ENCODE measurements around the gene GULP1. TPM values are rescaled to one million over a fixed set of nuclear protein-coding genes. Genes with fewer than 3 reads are reported as not detected.

The GULP1 gene
- total and polyA plus RNA-seq, 2 experiments from 2014 or later = 94.6 to 181 TPM

GRCh38 chr2:188279093-188279445 lies 12.6 kb upstream of the GULP1 start:
- H3K79me2 ChIP-seq (replicated peaks; ENCODE audit: insufficient read depth) = no peaks in the 10 kb centered on the region
- H3K27me3 ChIP-seq (ENCODE audit: insufficient read depth) = no peaks in the 10 kb centered on the region
- peak overlapping the region; percentile 30 for H3K4me3 ChIP-seq
- peak overlapping the region; percentile 89 for H3K27ac Mint-ChIP-seq
- peaks cover 25% of the 10 kb centered on the region; the same call in 2 of the 3 replicates for H3K36me3 Mint-ChIP-seq (ENCODE audit: low read depth)
- H3K4me2 ChIP-seq = peak overlapping the region; percentile 73
- ATAC-seq (peak; percentile 38), DNase-seq (ENCODE audit: low spot score) (peak; percentile 56)
- peaks cover 7% of the 10 kb centered on the region; the same call in 1 of the 2 replicates for H3F3A ChIP-seq (replicated peaks; ENCODE audit: low read depth)
- H3K36me3 ChIP-seq (ENCODE audit: insufficient read depth) = no peaks in the 10 kb centered on the region
- TF ChIP-seq ZNF114 (CRISPR knock-in tag; IDR thresholded peaks at IDR 0.05) = no peak
- TF ChIP-seq NANOG (IDR thresholded peaks at IDR 0.05; ENCODE audit: borderline replicate concordance) = peak; percentile 92
- H3K4me3 Mint-ChIP-seq = peak overlapping the region; percentile 64
- H3K9me3 Mint-ChIP-seq = peaks cover 4% of the 10 kb centered on the region; the same call in 1 of the 3 replicates
- peaks cover 69% of the 10 kb centered on the region for H3K4me1 Mint-ChIP-seq
- H4K20me1 ChIP-seq (replicated peaks; ENCODE audit: insufficient read depth) = no peaks in the 10 kb centered on the region
- peaks cover 8% of the 10 kb centered on the region for H3K27me3 Mint-ChIP-seq (ENCODE audit: insufficient read depth, low read depth, poor library complexity)
- H3K9me2 ChIP-seq (ENCODE audit: insufficient read depth) = peaks cover 6% of the 10 kb centered on the region; the same call in 1 of the 2 replicates
- H3K4me1 ChIP-seq (ENCODE audit: insufficient read depth) = peaks cover 52% of the 10 kb centered on the region
- H2AFZ ChIP-seq = no peak overlapping the region
- H3K27ac ChIP-seq (ENCODE audit: low read depth) = peak overlapping the region; percentile 91

DNA sequence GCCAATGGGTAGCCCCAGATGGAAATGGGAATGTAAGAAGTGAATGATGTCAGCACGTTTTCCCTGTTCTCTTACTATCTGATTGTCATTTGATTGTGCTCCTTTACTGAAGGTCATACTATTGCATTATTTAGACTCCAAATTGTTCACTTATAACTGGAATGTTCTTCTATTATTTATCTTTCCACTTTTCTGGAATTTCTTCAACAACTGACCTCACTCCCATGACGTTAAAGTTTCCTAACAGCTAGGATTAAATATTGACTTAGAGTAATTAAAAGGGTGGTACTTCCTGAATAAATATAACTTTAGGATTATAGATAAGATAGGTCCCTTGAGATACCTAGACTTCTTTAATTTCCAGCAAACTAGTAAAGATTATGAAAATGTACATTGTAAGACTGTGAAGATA lies 10.9 kb upstream of the GULP1 start:
- Histone ChIP-seq H3K9me2 (ENCODE audit: insufficient read depth) (peaks cover 6% of the 10 kb centered on the region; the same call in 1 of the 2 replicates), H3K4me2 (no peak overlapping the region), H3K79me2 (replicated peaks; ENCODE audit: insufficient read depth) (no peaks in the 10 kb centered on the region), H3K36me3 (ENCODE audit: insufficient read depth) (no peaks in the 10 kb centered on the region), H3K27ac (ENCODE audit: low read depth) (no peak overlapping the region), H2AFZ (no peak overlapping the region), H3K27me3 (ENCODE audit: insufficient read depth) (no peaks in the 10 kb centered on the region), H3K4me1 (ENCODE audit: insufficient read depth) (peaks cover 36% of the 10 kb centered on the region), H4K20me1 (replicated peaks; ENCODE audit: insufficient read depth) (no peaks in the 10 kb centered on the region), H3F3A (replicated peaks; ENCODE audit: low read depth) (peaks cover under 1% of the 10 kb centered on the region; the same call in 1 of the 2 replicates), H3K4me3 (no peak overlapping the region)
- H3K36me3 Mint-ChIP-seq (ENCODE audit: low read depth) = peaks cover 23% of the 10 kb centered on the region; the same call in 2 of the 3 replicates
- H3K4me3 Mint-ChIP-seq = no peak overlapping the region; the same call in 2 of the 3 replicates
- H3K4me1 Mint-ChIP-seq = peaks cover 64% of the 10 kb centered on the region
- 0 out of 2 replicates have a peak overlapping the region, but pooled peaks have one; percentile 21 for H3K27ac Mint-ChIP-seq
- DNase-seq (ENCODE audit: low spot score) (no peak), ATAC-seq (no peak)
- peaks cover 3% of the 10 kb centered on the region for H3K27me3 Mint-ChIP-seq (ENCODE audit: insufficient read depth, low read depth, poor library complexity)
- H3K9me3 Mint-ChIP-seq = 0 out of 3 replicates have a peak, but pooled peaks cover 4% of the 10 kb centered on the region
- TF ChIP-seq EZH2 (IDR thresholded peaks at IDR 0.05; ENCODE audit: low read depth, unreplicated experiment) (no peak), EZH2phosphoT487 (IDR thresholded peaks at IDR 0.05; ENCODE audit: unreplicated experiment) (no peak), NANOG (IDR thresholded peaks at IDR 0.05; ENCODE audit: borderline replicate concordance) (no peak), POLR2AphosphoS5 (IDR thresholded peaks at IDR 0.05; ENCODE audit: low read depth) (no peak), ZNF331 (CRISPR knock-in tag; IDR thresholded peaks at IDR 0.05; ENCODE audit: low read depth) (no peak), ZNF114 (CRISPR knock-in tag; IDR thresholded peaks at IDR 0.05) (no peak)
- TF ChIP-seq, protein P1, sequence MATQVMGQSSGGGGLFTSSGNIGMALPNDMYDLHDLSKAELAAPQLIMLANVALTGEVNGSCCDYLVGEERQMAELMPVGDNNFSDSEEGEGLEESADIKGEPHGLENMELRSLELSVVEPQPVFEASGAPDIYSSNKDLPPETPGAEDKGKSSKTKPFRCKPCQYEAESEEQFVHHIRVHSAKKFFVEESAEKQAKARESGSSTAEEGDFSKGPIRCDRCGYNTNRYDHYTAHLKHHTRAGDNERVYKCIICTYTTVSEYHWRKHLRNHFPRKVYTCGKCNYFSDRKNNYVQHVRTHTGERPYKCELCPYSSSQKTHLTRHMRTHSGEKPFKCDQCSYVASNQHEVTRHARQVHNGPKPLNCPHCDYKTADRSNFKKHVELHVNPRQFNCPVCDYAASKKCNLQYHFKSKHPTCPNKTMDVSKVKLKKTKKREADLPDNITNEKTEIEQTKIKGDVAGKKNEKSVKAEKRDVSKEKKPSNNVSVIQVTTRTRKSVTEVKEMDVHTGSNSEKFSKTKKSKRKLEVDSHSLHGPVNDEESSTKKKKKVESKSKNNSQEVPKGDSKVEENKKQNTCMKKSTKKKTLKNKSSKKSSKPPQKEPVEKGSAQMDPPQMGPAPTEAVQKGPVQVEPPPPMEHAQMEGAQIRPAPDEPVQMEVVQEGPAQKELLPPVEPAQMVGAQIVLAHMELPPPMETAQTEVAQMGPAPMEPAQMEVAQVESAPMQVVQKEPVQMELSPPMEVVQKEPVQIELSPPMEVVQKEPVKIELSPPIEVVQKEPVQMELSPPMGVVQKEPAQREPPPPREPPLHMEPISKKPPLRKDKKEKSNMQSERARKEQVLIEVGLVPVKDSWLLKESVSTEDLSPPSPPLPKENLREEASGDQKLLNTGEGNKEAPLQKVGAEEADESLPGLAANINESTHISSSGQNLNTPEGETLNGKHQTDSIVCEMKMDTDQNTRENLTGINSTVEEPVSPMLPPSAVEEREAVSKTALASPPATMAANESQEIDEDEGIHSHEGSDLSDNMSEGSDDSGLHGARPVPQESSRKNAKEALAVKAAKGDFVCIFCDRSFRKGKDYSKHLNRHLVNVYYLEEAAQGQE (IDR thresholded peaks at IDR 0.05; ENCODE audit: unreplicated experiment) = no peak

All from GM23338 (cell line).